GM23338 (cell line): ENCODE data around the gene SLFN5. TPM values are rescaled to one million over a fixed set of nuclear protein-coding genes. Genes with fewer than 3 reads are reported as not detected.
"Not testable (repeated sequence)": the region's sequence is repeated elsewhere in the genome, so short reads cannot be mapped to it uniquely, and the experiment has no call there.

Experiments
- ATAC-seq: fragments of 200-7000 bp; cut with Tn5 transposase; 3 replicates; pipeline ENCODE4 v1.9.1; 2020
- DNase-seq: peaks from one replicate; pipeline ENCODE4 v3.0.0-alpha.2; 2015; ENCODE audit warnings: low spot score
- H2AFZ ChIP-seq: fragments of 200-600 bp; sonication (generic); 2 replicates; pipeline ENCODE4 v1.8.0; 2016; ENCODE audit warnings: antibody characterized with exemption, mild to moderate bottlenecking, moderate library complexity
- H3F3A ChIP-seq: fragments of 200-600 bp; sonication (generic); replicated peaks from 2 replicates; pipeline ENCODE4 v1.8.0; 2017; ENCODE audit warnings: antibody characterized with exemption, mixed run types, low read depth
- H3K27ac ChIP-seq: fragments of 200-600 bp; sonication (generic); 2 replicates; pipeline ENCODE4 v1.6.1; 2016; ENCODE audit warnings: low read depth
- H3K27me3 ChIP-seq: fragments of 200-600 bp; sonication (generic); 2 replicates; pipeline ENCODE4 v1.8.0; 2016; ENCODE audit warnings: mild to moderate bottlenecking, mixed run types, moderate library complexity; ENCODE audit not compliant: insufficient read depth
- H3K36me3 ChIP-seq: fragments of 200-600 bp; sonication (generic); 2 replicates; pipeline ENCODE4 v1.8.0; 2016; ENCODE audit warnings: mild to moderate bottlenecking; ENCODE audit not compliant: insufficient read depth
- H3K4me1 ChIP-seq: fragments of 200-600 bp; sonication (generic); 2 replicates; pipeline ENCODE4 v1.8.0; 2016; ENCODE audit warnings: mild to moderate bottlenecking, moderate library complexity; ENCODE audit not compliant: insufficient read depth
- H3K4me2 ChIP-seq: fragments of 200-600 bp; sonication (generic); 2 replicates; pipeline ENCODE4 v1.7.1; 2017; ENCODE audit warnings: mixed run types
- H3K4me3 ChIP-seq: fragments of 200-600 bp; sonication (generic); 2 replicates; pipeline ENCODE4 v1.6.1; 2016; ENCODE audit warnings: mixed run types
- H3K79me2 ChIP-seq: fragments of 200-600 bp; sonication (generic); replicated peaks from 2 replicates; pipeline ENCODE4 v1.8.0; 2017; ENCODE audit warnings: mild to moderate bottlenecking; ENCODE audit not compliant: insufficient read depth
- H3K9me2 ChIP-seq: fragments of 200-600 bp; sonication (generic); 2 replicates; pipeline ENCODE4 v1.8.0; 2017; ENCODE audit not compliant: insufficient read depth
- H4K20me1 ChIP-seq: fragments of 200-600 bp; sonication (generic); replicated peaks from 2 replicates; pipeline ENCODE4 v1.8.0; 2017; ENCODE audit warnings: mild to moderate bottlenecking; ENCODE audit not compliant: insufficient read depth
- H3K27ac Mint-ChIP-seq: 2 replicates; pipeline ENCODE4 v1.8.0; 2020; ENCODE audit warnings: inconsistent platforms, mild to moderate bottlenecking, moderate library complexity, mixed read lengths
- H3K27me3 Mint-ChIP-seq: 3 replicates; pipeline ENCODE4 v1.8.0; 2022; ENCODE audit warnings: low read depth, mild to moderate bottlenecking, moderate library complexity, mixed read lengths, inconsistent platforms; ENCODE audit not compliant: insufficient read depth, poor library complexity
- H3K36me3 Mint-ChIP-seq: 3 replicates; pipeline ENCODE4 v1.8.0; 2021; ENCODE audit warnings: low read depth, mild to moderate bottlenecking, inconsistent platforms, moderate library complexity, mixed read lengths
- H3K4me1 Mint-ChIP-seq: 3 replicates; pipeline ENCODE4 v1.8.0; 2020; ENCODE audit warnings: mild to moderate bottlenecking, inconsistent platforms, mixed read lengths
- H3K4me3 Mint-ChIP-seq: 3 replicates; pipeline ENCODE4 v1.8.0; 2021; ENCODE audit warnings: moderate library complexity, mild to moderate bottlenecking, inconsistent platforms, mixed read lengths
- H3K9me3 Mint-ChIP-seq: 3 replicates; pipeline ENCODE4 v1.8.0; 2020; ENCODE audit warnings: moderate library complexity, mild to moderate bottlenecking, inconsistent platforms, mixed read lengths
- CREB1 ChIP-seq: fragments of 250-450 bp; sonication (Bioruptor Pico); IDR thresholded peaks from 2 replicates; pipeline ENCODE4 v1.5.0; 2020; ENCODE audit warnings: low read depth, mild to moderate bottlenecking, moderate library complexity
- POLR2AphosphoS5 ChIP-seq: IDR thresholded peaks from 2 replicates; pipeline ENCODE4 v1.6.1; 2016; ENCODE audit warnings: antibody characterized with exemption, low read depth
- ZNF114 ChIP-seq: fragments of 250-450 bp; sonication (Bioruptor Pico); IDR thresholded peaks from 2 replicates; pipeline ENCODE4 v1.5.0; 2020; ENCODE audit warnings: mild to moderate bottlenecking, moderate library complexity
- long read RNA-seq: library from polyadenylated mRNA; unstranded; transcript quantifications from one replicate; pipeline ENCODE4 v2.0.0, GENCODE V29; 2020; ENCODE audit not compliant: unreplicated experiment
- polyA plus RNA-seq: library from polyadenylated mRNA; unstranded; fragments of >200 nt; fragmentation: Nextera tagmentation; extraction: Ambion mirVana; gene quantifications from 2 replicates; pipeline ENCODE4 v1.2.1, GENCODE V29; 2016
- total RNA-seq: library from RNA; depleted of rRNA; stranded (reverse); fragments of >200 nt; shearing (Covaris generic); gene quantifications from 2 replicates; pipeline ENCODE4 v1.2.3, GENCODE V29; 2014; rRNA removed

Gene SLFN5
- total RNA-seq: 6.4 and 8.5 TPM in 2 replicates
- 1.4 and 1.8 TPM in 2 replicates for polyA plus RNA-seq
- long read RNA-seq, full-length matches to known transcripts: 1 of 2 reads
- long read RNA-seq, partial matches to known transcripts: 1 of 2 reads
- long read RNA-seq, other reads (novel, unspliced or antisense): 0 of 2 reads

DNA sequence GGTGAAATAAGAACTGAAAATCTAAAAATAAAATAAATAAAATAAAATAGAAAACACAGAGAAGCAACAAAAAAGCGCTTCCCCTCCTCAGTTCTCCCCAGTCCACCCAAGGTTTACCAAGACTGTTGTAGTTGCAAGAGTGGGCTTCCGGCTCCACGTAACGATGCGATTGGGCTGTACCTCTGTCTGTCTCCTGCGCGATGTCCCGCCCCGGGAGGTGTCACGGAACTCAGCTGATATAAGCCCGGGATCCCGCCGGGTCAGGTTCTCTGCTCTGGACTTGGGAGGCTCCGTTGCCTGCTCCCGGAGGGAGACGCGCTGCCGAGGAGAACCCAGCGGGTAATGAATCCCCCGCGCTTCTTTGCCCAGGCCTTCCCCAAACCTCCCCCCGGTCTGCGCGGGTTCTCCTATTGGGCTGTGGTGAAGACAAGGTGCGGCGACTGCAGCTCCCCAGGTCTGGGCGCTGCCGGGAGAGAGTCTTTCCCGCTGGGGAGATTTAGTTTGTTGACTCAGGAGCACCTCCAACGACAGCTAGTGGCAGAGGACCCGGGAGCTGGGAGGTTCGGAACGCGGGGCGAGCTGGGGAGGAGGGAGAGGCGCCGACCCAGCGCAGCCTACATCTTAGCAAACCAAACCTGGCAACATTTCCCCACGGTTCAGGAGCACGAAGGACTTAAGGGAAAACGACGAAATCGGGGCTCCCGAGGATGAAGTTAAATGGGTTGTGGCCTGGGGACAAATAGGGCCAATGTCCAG lies at the start of gene SLFN5:
Gene SLFN5, plus strand, starts transcription at position 268 of the 756 bp plus-strand sequence. CDS start 15,619 bp downstream, outside the sequence.
- peak within 1 kb of the TSS; percentile 86 for H3K27ac ChIP-seq
- peak within 1 kb of the TSS; percentile 88 for H2AFZ ChIP-seq
- no peaks in the 10 kb centered on the region for H3K9me2 ChIP-seq
- Mint-ChIP-seq H3K27me3 (peaks cover 12% of the 10 kb centered on the region), H3K9me3 (no peaks in the 10 kb centered on the region), H3K4me1 (peaks cover 22% of the 10 kb centered on the region), H3K4me3 (peak within 1 kb of the TSS; percentile 94), H3K36me3 (no peaks in the 10 kb centered on the region), H3K27ac (peak within 1 kb of the TSS; percentile 82)
- H3K4me2 ChIP-seq: peak within 1 kb of the TSS; percentile 95
- TF ChIP-seq POLR2AphosphoS5 (peak; percentile 62), ZNF114 (CRISPR knock-in tag) (no peak), CREB1 (CRISPR knock-in tag) (peak; percentile 61)
- H3K27me3 ChIP-seq: peaks cover 11% of the 10 kb centered on the region; the same call in 1 of the 2 replicates
- H4K20me1 ChIP-seq: no peaks in the 10 kb centered on the region
- DNase-seq (peak; percentile 92), ATAC-seq (peak; percentile 87)
- peak within 1 kb of the TSS; percentile 88 for H3K4me3 ChIP-seq
- H3F3A ChIP-seq: peaks cover 7% of the 10 kb centered on the region; the same call in 1 of the 2 replicates
- H3K36me3 ChIP-seq: no peaks in the 10 kb centered on the region
- peaks cover 19% of the 10 kb centered on the region; the same call in 1 of the 2 replicates for H3K4me1 ChIP-seq
- no peaks in the 10 kb centered on the region for H3K79me2 ChIP-seq

GRCh38 chr17:35194001-35194400 lies 48.9 kb upstream of the SLFN5 start, which contains the start of gene SLC35G3:
TSS of gene SLC35G3 (minus strand) at chr17:35194393. CDS start at chr17:35194307, 86 bp downstream.
- H2AFZ ChIP-seq, H3K9me2 ChIP-seq, H3K4me3 Mint-ChIP-seq, H3K4me2 ChIP-seq, H3F3A ChIP-seq, DNase-seq, H3K36me3 ChIP-seq, ATAC-seq, H3K4me1 Mint-ChIP-seq, H3K4me3 ChIP-seq, H4K20me1 ChIP-seq, H3K79me2 ChIP-seq, H3K4me1 ChIP-seq, H3K27me3 ChIP-seq, H3K27ac ChIP-seq, H3K27ac Mint-ChIP-seq, H3K27me3 Mint-ChIP-seq: not testable (repeated sequence)
- H3K9me3 Mint-ChIP-seq: peaks cover 34% of the 10 kb centered on the region
- peaks cover 15% of the 10 kb centered on the region; the same call in 2 of the 3 replicates for H3K36me3 Mint-ChIP-seq

GRCh38 chr17:35195062-35195461 lies 47.8 kb upstream of the SLFN5 start:
- not testable (repeated sequence) for H3K9me2 ChIP-seq, H3K4me1 Mint-ChIP-seq, H4K20me1 ChIP-seq, H3F3A ChIP-seq, H2AFZ ChIP-seq, DNase-seq, H3K27ac Mint-ChIP-seq, H3K4me3 Mint-ChIP-seq, H3K27ac ChIP-seq, H3K4me1 ChIP-seq, H3K4me2 ChIP-seq, H3K27me3 ChIP-seq, H3K36me3 ChIP-seq, H3K79me2 ChIP-seq, ATAC-seq, H3K27me3 Mint-ChIP-seq, H3K4me3 ChIP-seq
- H3K9me3 Mint-ChIP-seq: peaks cover 45% of the 10 kb centered on the region
- H3K36me3 Mint-ChIP-seq: peaks cover 19% of the 10 kb centered on the region; the same call in 2 of the 3 replicates

DNA sequence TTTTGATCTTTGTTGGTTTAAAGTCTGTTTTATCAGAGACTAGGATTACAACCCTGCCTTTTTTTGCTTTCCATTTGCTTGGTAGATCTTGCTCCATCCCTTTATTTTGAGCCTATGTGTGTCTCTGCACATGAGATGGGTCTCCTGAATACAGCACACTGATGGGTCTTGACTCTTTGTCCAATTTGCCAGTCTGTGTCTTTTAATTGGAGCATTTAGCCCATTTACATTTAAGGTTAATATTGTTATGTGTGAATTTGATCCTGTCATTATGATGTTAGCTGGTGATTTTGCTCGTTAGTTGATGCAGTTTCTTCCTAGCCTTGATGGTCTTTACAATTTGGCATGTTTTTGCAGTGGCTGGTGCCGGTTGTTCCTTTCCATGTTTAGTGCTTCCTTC lies 40.3 kb upstream of the SLFN5 start:
- H3K27me3 ChIP-seq, H3K4me3 ChIP-seq, H3K27ac Mint-ChIP-seq, H3K79me2 ChIP-seq, DNase-seq, H3K36me3 ChIP-seq, H3K4me1 Mint-ChIP-seq, ATAC-seq, H3K27ac ChIP-seq, H3K4me2 ChIP-seq, H3K36me3 Mint-ChIP-seq, H2AFZ ChIP-seq, H3K4me3 Mint-ChIP-seq, H3F3A ChIP-seq, H3K4me1 ChIP-seq, H4K20me1 ChIP-seq, H3K9me2 ChIP-seq, H3K27me3 Mint-ChIP-seq: not testable (repeated sequence)
- H3K9me3 Mint-ChIP-seq: peaks cover 50% of the 10 kb centered on the region
